Measurements from ENCODE around the gene CHI3L1. TPM values are rescaled to one million over a fixed set of nuclear protein-coding genes. Genes with fewer than 3 reads are reported as not detected.

The CHI3L1 gene
- total and polyA plus RNA-seq, 2 experiments from 2014 or later = 8.4 to 21.8 TPM

DNA sequence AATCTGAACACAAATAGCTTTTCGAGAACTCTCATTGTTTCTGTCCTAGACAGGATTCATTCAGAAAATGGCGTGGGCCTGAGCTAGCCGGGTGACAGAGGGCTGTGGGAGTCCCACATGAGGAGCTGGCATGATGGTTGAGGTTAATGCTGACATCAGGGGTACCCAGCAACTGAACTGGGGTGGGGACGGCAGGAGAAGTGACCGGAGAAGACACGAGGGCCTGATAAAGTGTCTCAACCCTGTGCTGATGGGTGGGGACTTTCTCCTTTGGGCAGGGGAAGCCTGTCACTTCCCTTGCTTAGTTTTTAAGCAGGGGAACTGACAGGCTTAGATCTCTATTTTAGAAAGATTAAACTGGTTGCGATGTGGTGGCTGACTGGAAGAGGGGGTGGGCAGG, 28.4 kb upstream of the CHI3L1 start:
- Histone ChIP-seq H3K36me3 (replicated peaks; ENCODE audit: insufficient read depth, low read depth) (no peaks in the 10 kb centered on the region), H3K27me3 (no peaks in the 10 kb centered on the region), H3K4me1 (ENCODE audit: insufficient read depth) (peaks cover 4% of the 10 kb centered on the region), H3K27ac (no peak overlapping the region), H2AFZ (no peak overlapping the region), H3K4me2 (no peak overlapping the region), H4K20me1 (ENCODE audit: insufficient read depth, poor library complexity, severe bottlenecking) (no peaks in the 10 kb centered on the region), H3K9me2 (replicated peaks; ENCODE audit: insufficient read depth) (no peaks in the 10 kb centered on the region), H3K4me3 (no peak overlapping the region), H3K9me3 (ENCODE audit: low read depth) (no peaks in the 10 kb centered on the region), H3K79me2 (no peaks in the 10 kb centered on the region)
- no peak for DNase-seq (ENCODE audit: low spot score)
- 85% methylated on average over 7 of the region's 7 CpGs for WGBS (ENCODE audit: low lambda C conversion rate, missing lambda C conversion rate)
- TF ChIP-seq EZH2 (IDR thresholded peaks at IDR 0.05; ENCODE audit: borderline replicate concordance) (no peak), EZH2phosphoT487 (IDR thresholded peaks at IDR 0.05; ENCODE audit: low read depth, severe bottlenecking, unreplicated experiment) (no peak)
- TF ChIP-seq, protein P1, sequence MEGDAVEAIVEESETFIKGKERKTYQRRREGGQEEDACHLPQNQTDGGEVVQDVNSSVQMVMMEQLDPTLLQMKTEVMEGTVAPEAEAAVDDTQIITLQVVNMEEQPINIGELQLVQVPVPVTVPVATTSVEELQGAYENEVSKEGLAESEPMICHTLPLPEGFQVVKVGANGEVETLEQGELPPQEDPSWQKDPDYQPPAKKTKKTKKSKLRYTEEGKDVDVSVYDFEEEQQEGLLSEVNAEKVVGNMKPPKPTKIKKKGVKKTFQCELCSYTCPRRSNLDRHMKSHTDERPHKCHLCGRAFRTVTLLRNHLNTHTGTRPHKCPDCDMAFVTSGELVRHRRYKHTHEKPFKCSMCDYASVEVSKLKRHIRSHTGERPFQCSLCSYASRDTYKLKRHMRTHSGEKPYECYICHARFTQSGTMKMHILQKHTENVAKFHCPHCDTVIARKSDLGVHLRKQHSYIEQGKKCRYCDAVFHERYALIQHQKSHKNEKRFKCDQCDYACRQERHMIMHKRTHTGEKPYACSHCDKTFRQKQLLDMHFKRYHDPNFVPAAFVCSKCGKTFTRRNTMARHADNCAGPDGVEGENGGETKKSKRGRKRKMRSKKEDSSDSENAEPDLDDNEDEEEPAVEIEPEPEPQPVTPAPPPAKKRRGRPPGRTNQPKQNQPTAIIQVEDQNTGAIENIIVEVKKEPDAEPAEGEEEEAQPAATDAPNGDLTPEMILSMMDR (IDR thresholded peaks at IDR 0.05; ENCODE audit: poor library complexity) = no peak

GRCh38 chr1:203213126-203213525, 26.6 kb upstream of the CHI3L1 start:
- Histone ChIP-seq H3K4me3 (no peak overlapping the region), H3K4me1 (ENCODE audit: insufficient read depth) (peaks cover 4% of the 10 kb centered on the region), H3K4me2 (no peak overlapping the region), H3K27me3 (no peaks in the 10 kb centered on the region), H2AFZ (no peak overlapping the region), H4K20me1 (ENCODE audit: insufficient read depth, poor library complexity, severe bottlenecking) (no peaks in the 10 kb centered on the region), H3K9me2 (replicated peaks; ENCODE audit: insufficient read depth) (no peaks in the 10 kb centered on the region), H3K36me3 (replicated peaks; ENCODE audit: insufficient read depth, low read depth) (no peaks in the 10 kb centered on the region), H3K9me3 (ENCODE audit: low read depth) (no peaks in the 10 kb centered on the region), H3K27ac (no peak overlapping the region), H3K79me2 (no peaks in the 10 kb centered on the region)
- TF ChIP-seq EZH2 (IDR thresholded peaks at IDR 0.05; ENCODE audit: borderline replicate concordance) = no peak
- TF ChIP-seq, protein P1 (IDR thresholded peaks at IDR 0.05; ENCODE audit: poor library complexity) = no peak
- no peak for TF ChIP-seq EZH2phosphoT487 (IDR thresholded peaks at IDR 0.05; ENCODE audit: low read depth, severe bottlenecking, unreplicated experiment)
- DNase-seq (ENCODE audit: low spot score) = no peak
- WGBS (ENCODE audit: low lambda C conversion rate, missing lambda C conversion rate) = 95% methylated on average over 6 of the region's 6 CpGs

GRCh38 chr1:203211812-203212211, 25.3 kb upstream of the CHI3L1 start:
- DNase-seq (ENCODE audit: low spot score) = no peak
- Histone ChIP-seq H3K27me3 (no peaks in the 10 kb centered on the region), H3K9me2 (replicated peaks; ENCODE audit: insufficient read depth) (no peaks in the 10 kb centered on the region), H3K79me2 (no peaks in the 10 kb centered on the region), H3K36me3 (replicated peaks; ENCODE audit: insufficient read depth, low read depth) (no peaks in the 10 kb centered on the region), H4K20me1 (ENCODE audit: insufficient read depth, poor library complexity, severe bottlenecking) (no peaks in the 10 kb centered on the region), H3K4me3 (no peak overlapping the region), H3K27ac (no peak overlapping the region), H3K4me2 (no peak overlapping the region), H2AFZ (no peak overlapping the region), H3K9me3 (ENCODE audit: low read depth) (no peaks in the 10 kb centered on the region), H3K4me1 (ENCODE audit: insufficient read depth) (peaks cover 4% of the 10 kb centered on the region)
- TF ChIP-seq EZH2phosphoT487 (IDR thresholded peaks at IDR 0.05; ENCODE audit: low read depth, severe bottlenecking, unreplicated experiment) = no peak
- TF ChIP-seq, protein P1 (IDR thresholded peaks at IDR 0.05; ENCODE audit: poor library complexity) = no peak
- no peak for TF ChIP-seq EZH2 (IDR thresholded peaks at IDR 0.05; ENCODE audit: borderline replicate concordance)
- WGBS (ENCODE audit: low lambda C conversion rate, missing lambda C conversion rate) = 94% methylated on average over 3 of the region's 3 CpGs

GRCh38 chr1:203210988-203211387, 24.5 kb upstream of the CHI3L1 start:
- Histone ChIP-seq H3K4me3 (no peak overlapping the region), H4K20me1 (ENCODE audit: insufficient read depth, poor library complexity, severe bottlenecking) (no peaks in the 10 kb centered on the region), H3K27me3 (no peaks in the 10 kb centered on the region), H3K4me1 (ENCODE audit: insufficient read depth) (peaks cover 4% of the 10 kb centered on the region), H3K27ac (no peak overlapping the region), H3K36me3 (replicated peaks; ENCODE audit: insufficient read depth, low read depth) (no peaks in the 10 kb centered on the region), H3K79me2 (no peaks in the 10 kb centered on the region), H3K9me3 (ENCODE audit: low read depth) (no peaks in the 10 kb centered on the region), H3K9me2 (replicated peaks; ENCODE audit: insufficient read depth) (no peaks in the 10 kb centered on the region), H2AFZ (no peak overlapping the region), H3K4me2 (no peak overlapping the region)
- TF ChIP-seq EZH2 (IDR thresholded peaks at IDR 0.05; ENCODE audit: borderline replicate concordance) (no peak), EZH2phosphoT487 (IDR thresholded peaks at IDR 0.05; ENCODE audit: low read depth, severe bottlenecking, unreplicated experiment) (no peak)
- TF ChIP-seq, protein P1 (IDR thresholded peaks at IDR 0.05; ENCODE audit: poor library complexity) = no peak
- no peak for DNase-seq (ENCODE audit: low spot score)
